Stimulated activated CD8-positive, alpha-beta memory T cell treated with anti-CD3 and anti-CD28 coated beads, Interleukin-2, amount 100 ng/mL, for 1 hour (primary cell): ENCODE measurements around the gene KIF19.

ENCODE experiments used
- DNase-seq, 2 donors: peaks; one replicate each; pipeline ENCODE4 v3.0.0-alpha.2; 2020; ENCODE audit warnings: low read depth in 2 of 2

The KIF19 gene

DNA sequence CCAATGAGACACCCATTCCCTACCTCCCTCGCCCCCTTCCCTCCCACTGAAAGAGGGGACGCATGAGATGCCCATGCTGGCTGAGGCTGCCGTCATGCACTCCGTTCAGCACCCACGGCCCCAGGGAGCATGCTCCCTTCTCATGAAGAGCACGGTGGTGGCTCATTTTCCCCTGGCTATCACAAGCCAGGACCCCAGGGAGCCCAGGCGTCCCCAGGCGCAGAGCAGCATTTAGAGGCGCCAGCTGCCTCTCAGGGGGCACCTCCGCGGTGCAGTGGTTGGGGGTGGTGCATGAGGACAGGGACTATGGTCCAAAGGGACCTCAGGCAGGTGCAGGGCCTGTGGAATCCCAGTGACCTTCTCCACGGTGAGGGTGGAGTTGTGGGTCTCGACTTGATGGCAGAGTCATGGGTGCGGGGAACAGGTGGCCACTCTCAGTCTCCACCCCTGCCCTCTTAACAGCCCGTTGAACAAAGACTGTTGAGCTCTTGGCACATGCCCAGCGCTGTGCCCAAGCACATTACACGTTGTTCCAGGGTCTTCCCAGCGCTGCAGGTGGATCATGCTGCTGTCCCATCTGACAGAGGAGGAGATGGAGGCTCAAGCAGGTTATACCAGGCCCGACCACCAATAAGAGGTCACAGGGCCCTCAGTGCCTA is 13.6 kb downstream of the KIF19 start:
- no peak for DNase-seq

DNA sequence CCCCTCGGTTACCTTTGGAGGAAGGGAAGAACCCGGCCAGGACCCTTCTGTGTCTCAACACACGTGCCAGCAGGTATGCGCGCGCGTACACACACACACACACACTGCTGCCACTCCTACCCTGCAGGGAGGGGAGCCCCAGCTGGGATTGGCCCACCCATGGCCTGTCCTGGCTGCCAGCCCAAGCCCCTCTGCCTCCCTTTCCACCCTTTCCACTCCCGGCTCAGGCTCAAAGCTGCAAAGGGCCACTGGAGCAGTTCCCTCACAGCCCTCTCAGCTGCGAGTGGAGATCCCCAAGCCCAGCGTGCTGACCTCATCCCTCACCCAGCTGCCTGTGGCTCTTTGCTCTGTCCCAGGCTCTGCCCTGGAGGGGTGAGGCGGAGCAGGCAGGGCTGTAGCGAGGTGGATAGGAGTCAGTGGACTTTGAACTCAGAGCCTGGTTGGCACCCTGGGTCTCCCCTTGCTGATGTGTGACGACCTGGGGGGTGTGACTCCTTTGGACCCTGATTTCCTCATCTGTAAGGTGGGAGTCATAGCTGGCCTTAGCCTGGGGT is 14.5 kb downstream of the KIF19 start:
- DNase-seq, result no peak

- no peak for DNase-seq
Measured at GRCh38 chr17:74342224-74342623, 16.2 kb downstream of the KIF19 start.

DNA sequence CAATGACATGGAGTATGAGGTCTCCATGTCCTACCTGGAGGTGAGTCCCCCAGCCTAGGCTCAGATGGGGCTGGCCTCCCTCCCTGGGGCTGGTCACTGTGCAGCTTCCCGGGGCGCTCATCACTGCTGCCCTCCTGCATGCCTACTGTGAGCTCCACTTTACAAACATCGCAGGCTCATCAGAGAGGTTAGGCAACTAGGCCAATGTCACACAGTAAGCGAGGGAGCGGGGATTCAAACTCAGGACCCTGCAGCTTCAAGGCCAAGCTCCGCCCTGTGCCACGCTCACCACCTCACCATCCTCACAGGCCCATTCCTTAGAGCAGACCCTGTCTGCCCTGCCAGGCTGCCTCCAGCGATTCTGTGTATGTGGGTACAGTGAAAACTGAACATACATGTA is 17.1 kb downstream of the KIF19 start:
- DNase-seq, result no peak

DNA sequence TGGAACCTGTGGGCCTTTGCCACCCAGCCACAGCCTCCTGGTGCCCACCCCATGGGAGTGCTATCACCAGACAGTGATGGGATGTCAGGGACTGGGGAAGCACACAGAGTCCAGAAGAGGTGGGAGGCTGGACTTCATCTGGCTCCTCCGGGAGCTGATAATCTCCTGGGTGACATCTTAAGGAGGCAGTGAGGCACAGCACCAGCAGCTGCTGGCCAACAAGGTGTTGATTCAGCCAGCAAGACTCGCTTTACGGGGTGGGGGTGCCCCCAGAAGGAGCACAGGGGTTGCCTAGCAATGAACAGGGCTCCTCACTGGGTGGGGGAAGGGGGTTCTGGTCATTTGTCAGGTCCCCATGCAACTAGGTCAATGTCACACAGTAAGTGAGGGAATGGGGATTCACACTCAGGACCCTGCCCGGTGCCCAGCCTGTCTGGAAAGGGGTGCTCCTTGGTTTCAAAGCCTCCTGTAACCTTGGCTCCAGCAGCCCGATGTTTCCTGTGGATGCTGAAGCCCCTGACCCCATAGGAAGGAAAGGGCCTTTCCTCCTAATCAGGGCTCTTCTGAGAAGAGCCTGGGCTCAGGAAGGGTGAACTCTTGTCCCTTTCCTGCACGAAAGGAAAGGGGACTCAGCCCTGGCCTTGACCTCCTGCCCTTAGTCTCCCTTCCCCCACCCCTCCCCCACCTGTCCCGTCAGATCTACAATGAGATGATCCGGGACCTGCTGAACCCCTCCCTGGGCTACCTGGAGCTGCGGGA is 17.7 kb downstream of the KIF19 start:
- no peak for DNase-seq

- no peak for DNase-seq
Measured at GRCh38 chr17:74344658-74345057, 18.6 kb downstream of the KIF19 start.

DNA sequence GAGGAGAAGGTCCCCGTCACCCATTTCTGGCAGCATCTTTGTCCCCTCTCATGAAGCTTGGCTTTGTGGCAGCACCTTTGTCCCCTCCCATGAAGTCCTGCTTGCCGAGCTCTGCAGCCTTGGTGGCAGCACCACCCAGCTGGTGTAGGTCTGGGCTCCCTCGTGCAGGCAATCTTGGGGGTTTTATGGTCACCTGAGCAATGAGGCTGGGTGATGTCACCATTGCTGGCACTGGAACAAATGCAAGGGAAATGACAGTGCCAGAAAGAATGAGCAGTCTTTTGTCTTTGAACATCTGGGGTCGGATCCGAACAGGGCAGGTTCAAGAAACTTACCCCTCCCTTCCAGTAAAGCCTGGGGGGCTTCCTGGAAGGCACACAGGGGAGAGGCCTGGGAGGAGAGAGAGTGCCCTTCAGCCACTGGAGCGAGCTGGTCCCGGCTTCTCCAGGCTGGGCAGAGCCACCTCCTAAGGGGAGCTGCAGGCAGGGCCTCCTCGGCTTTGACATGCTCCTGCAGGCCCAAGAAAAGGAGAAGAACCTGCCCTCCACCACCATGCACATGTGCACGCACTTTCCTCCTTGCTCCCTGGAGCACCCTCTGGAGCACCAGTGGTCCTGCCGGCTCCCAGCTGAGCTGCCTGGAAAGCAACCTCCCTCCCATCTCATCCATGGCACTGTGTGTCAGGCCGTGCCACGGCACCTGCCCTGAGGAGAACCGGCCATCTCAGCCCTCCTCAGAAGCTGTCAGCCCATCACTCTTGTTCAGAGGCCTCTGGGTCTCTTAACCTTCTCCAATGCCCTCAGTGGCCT is 19.6 kb downstream of the KIF19 start:
- DNase-seq, result no peak

DNA sequence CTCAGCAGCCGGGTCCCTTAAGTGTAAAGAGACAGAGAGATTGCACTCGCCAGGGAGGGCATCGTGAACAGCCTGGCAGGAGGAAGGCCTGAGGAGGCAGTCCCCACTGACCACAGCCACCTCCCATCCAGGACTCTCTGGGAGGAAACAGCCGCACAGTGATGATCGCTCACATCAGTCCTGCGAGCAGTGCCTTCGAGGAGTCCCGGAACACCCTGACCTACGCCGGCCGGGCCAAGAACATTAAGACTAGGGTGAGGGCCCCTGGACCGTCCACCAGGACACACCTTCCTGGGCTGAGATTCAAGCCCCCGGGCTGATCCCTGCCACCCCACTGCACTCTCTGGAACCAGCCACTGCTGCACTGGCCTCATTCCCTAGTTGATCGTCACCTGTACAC is 21.6 kb downstream of the KIF19 start:
- DNase-seq, result no peak

DNA sequence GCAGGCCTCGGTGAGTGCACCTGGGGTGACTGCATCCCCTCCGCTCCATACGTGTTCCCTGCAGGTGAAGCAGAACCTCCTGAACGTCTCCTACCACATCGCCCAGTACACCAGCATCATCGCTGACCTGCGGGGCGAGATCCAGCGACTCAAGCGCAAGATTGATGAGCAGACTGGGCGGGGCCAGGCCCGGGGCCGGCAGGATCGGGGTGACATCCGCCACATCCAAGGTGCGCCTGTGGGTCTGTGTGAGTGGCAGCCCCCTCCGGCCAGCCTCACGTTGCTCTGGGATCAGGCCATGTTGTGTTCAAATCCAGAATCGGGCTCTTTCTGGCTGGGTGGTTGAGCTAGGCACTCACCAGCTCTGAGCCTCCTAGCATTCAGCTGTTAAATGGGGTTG is 23.1 kb downstream of the KIF19 start:
- DNase-seq, result no peak

GRCh38 chr17:74350486-74350885 is 24.5 kb downstream of the KIF19 start:
- no peak for DNase-seq

DNA sequence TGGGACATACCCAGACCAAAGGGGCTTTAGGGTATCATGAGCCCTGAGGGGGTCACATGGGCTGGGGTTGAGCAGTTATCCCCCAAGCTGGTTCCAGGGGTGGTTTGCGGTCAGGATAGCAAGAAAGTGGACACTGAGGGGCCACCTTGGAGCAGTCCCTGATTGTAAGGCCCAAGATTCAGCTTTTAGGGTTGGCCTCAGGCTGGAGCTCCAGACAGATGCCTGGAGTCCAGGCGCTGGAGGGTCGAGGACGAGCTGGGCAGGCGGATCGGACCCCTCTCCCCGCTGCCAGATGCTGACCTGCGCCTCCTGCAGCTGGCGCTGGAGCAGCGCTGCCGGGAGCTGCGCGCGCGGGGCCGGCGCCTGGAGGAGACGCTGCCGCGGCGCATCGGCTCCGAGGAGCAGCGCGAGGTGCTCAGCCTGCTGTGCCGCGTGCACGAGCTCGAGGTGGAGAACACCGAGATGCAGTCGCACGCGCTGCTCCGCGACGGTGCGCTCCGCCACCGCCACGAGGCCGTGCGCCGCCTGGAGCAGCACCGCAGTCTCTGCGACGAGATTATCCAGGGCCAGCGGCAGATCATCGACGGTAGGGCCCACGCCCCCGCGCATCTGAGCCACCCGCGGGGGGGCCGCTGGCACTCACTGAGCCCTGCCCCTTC is 25.7 kb downstream of the KIF19 start:
- no peak for DNase-seq

DNA sequence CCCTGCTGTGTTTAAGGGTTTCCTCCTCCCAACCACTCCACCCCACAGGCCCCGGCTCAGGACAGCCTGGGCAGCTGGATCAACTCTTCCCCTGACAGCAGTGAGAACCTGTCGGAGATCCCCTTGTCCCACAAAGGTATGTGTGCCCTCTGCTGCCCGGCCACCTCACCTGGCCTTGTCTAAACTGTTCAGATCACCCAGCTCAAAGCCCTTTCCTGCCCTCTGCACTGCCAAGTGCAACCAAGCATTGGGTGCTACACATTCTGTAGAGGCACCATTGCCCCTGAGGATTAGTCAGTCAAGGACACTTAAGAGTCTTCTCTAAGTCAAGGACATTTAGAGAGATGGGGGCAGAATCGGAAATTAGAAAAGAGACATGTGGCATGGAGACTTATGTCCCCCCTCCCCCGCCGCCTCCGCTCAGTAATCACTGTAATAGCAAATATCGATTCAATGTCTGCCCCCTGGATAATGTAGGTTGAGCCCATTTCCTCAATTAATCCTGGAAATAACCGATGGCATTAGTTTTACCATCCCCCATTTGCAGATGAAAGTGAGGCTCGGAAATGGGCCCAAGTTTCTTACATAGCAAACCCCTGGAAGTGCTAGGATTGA is 27.5 kb downstream of the KIF19 start:
- no peak for DNase-seq

GRCh38 chr17:74354123-74354522 is 28.1 kb downstream of the KIF19 start:
- peak in 1 of 2 donors; percentile 21 for DNase-seq

DNA sequence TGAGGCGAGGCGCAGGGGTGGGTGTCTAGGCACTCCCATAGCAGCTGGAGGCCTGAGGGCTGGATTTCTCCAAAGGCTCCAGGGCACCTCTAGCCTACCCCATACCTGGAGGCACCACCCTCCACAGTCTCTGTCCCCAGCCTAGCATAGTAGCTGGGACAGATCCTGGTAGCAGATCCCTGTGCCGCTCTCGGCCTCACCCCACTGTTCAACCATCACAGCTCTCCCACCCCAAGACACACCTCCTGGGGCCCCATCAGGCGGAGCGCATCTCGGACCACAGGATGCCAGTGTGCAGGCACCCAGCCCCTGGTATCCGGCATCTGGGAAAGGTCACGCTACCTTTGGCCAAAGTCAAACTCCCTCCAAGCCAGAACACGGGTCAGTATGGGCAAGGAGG is 28.5 kb downstream of the KIF19 start:
- no peak for DNase-seq

DNA sequence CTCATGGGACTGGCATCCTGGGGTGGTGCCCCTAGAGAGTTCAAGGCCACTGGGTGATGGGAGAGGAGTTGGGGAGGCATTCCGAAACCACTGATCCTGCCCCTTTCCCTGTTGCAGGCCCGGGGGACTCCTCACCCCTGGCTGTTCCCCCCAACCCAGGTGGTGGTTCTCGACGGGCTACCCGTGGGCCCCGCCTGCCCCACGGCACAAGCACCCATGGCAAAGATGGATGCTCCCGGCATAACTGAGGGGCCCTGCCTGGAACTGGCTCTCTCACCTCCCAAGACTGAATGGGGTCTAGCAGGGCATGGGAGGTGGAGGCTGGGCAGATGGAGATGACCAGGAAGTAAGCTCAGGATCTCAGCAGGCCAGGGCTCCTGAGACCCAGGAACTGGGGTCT is 29.0 kb downstream of the KIF19 start:
- DNase-seq, result no peak

- DNase-seq, result no peak
Measured at GRCh38 chr17:74356646-74357465, 30.8 kb downstream of the KIF19 start.

DNA sequence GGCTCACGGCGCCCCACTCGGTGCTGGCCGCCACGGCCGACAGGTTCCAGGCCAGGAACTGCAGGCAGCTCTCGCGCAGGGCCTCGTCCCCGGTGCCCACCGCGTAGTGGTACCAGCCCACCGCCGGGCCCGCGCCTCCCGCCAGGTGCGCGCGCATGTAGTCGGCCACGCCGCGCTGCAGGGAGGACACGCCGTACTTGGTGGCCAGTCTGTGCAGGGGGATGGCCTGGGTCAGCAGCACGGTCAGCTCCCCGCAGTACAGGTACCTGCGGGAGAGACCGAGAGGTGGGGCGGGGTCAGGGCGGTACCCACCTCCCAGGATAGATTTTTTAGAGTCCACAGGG is 31.4 kb downstream of the KIF19 start:
- no peak for DNase-seq

- no peak for DNase-seq
Measured at GRCh38 chr17:74358697-74359096, 32.7 kb downstream of the KIF19 start.

- DNase-seq, result no peak
Measured at GRCh38 chr17:74359916-74360315, 33.9 kb downstream of the KIF19 start.

DNA sequence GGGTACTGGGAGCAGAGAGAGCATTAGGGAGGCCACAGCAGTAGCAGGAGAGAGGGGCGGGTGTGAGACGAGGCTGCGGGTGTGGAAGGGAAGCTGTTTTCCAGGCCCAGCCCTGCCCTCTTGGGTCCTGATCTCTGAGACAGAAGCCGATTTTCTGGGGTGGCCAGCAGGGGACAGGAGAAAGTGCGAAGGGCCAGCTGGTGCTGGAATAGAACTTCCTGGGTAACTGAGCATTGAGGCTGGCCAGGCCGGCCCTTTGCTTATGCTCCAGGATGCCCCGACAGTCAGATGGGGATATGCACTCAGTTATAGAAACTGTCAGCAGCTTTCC is 34.8 kb downstream of the KIF19 start:
- DNase-seq, result no peak
